GM12865 (cell line): ENCODE measurements around the gene KIF26B.
"Not testable (repeated sequence)": the region's sequence is repeated elsewhere in the genome, so short reads cannot be mapped to it uniquely, and the experiment has no call there.

ENCODE experiments used
- DNase-seq: peaks from one replicate; pipeline ENCODE4 v3.0.0; 2010; ENCODE audit warnings: low read depth
- H3K4me3 ChIP-seq: 2 replicates; pipeline ENCODE4 v1.5.1; 2011; ENCODE audit warnings: mild to moderate bottlenecking, low read depth, low read length, control low read depth
- TF ChIP-seq, protein P1 (sequence below): IDR thresholded peaks from 2 replicates; pipeline ENCODE4 v1.5.1; 2011; ENCODE audit warnings: low read length, control low read depth, low read depth, inconsistent platforms; ENCODE audit not compliant: insufficient read depth; ENCODE audit errors: missing control alignments

KIF26B gene

DNA sequence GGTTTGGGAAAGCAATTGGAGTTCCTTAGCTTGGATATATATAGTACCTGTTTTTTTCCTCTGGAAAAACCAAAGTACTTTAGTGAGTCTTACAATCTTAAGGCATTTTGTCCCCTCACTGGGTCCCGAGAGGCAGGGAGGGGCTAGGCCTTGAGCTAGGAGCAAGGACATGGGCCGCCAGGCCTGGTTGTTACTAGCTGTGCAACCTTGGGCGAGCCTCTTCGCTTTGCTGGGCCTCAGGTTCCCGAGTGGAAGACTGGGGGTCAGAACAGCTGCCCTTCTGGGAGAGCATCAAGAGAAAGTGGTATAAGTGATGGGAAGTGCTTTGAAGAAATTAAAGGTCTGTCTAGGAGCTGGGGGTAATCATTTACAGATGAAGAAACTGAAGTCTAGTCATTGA, 553.2 kb downstream of the KIF26B start:
- no peak for DNase-seq
- TF ChIP-seq, protein P1, sequence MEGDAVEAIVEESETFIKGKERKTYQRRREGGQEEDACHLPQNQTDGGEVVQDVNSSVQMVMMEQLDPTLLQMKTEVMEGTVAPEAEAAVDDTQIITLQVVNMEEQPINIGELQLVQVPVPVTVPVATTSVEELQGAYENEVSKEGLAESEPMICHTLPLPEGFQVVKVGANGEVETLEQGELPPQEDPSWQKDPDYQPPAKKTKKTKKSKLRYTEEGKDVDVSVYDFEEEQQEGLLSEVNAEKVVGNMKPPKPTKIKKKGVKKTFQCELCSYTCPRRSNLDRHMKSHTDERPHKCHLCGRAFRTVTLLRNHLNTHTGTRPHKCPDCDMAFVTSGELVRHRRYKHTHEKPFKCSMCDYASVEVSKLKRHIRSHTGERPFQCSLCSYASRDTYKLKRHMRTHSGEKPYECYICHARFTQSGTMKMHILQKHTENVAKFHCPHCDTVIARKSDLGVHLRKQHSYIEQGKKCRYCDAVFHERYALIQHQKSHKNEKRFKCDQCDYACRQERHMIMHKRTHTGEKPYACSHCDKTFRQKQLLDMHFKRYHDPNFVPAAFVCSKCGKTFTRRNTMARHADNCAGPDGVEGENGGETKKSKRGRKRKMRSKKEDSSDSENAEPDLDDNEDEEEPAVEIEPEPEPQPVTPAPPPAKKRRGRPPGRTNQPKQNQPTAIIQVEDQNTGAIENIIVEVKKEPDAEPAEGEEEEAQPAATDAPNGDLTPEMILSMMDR = no peak

DNA sequence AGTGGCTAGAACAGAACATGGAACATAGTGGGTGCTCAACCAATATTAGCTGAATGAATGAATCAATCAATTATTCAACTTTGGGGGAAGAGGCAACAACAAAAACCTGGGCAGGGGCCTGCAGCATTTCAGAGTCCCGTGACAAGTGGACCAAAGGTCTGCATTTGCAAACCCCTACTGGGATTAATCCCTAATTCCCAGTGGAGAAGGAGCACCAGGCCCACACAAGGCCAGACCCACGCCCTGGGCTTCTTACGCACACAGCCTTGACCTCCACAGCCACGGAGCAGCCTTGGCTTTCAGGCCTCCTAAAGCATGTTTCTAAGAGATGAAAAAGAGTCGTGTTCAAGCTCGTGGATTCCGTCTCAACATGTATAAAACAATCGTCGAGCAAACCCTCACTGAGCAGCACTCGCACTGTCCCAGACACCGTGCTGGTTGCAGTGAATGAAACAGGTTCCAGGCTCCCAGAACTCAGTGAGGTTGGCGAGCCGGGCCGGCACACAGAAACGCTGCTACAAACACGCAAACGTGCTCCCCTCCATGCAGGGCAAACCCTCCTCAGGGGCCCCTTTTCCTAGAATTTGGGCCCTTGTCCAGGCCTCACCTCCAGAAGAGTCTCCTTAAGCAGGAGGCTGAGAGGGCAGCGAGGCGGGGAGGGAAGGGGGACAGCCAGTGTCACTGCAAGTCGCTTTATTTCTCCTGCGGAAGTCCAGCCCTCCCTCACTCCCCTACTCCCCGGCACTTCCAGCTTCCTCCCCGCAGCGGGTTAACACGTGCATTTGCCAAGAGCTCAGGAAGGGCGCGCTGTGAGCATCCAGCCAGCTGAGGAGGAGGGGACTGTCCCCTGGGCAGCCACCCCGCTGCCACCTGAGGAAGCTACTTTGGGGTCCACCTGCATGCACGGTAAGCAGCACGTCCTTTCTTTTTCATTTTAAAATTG, 556.4 kb downstream of the KIF26B start:
- no peak for DNase-seq
- H3K4me3 ChIP-seq = no peak overlapping the region
- TF ChIP-seq, protein P1 = no peak

More for the DNA sequence above, 553.2 kb downstream of the KIF26B start:
- H3K4me3 ChIP-seq = no peak overlapping the region

DNA sequence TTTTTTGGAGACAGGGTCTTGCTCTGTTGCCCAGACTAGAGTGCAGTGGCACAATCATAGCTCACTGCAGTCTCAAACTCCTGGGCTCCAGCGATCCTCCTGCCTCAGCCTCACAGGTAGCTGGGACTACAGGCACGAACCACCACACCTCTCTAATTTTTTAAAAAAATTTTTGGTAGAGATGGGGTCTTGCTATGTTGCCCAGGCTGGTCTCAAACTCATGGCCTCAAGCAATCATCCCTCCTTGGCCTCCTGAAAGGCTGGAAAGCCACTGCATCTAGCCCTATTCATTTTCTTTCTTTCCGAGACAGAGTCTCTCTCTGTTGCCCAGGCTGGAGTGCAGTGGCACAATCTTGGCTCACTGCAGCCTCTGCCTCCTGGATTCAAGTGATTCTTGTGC, 559.2 kb downstream of the KIF26B start:
- H3K4me3 ChIP-seq, DNase-seq: not testable (repeated sequence)

DNA sequence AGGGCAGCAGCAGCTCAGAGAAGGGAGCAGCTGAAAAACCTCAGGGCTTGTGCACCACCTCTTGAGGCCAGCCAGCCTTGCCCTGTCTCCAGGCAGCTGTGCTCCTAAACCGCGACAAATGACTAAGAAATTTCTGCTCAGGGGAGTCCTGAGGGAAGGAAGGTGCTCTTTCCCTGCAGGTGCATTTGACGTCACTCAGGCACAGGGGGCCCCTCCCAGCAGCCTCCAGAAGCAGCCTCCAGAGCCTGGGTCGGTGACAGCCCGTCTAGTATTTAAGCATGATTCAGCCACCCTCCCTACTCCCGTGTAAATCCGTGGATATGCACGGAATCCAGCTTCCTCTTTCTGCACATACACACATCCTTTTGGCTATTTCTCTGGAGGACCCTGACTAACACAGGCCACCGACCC, 560.5 kb downstream of the KIF26B start:
- TF ChIP-seq, protein P1 = no peak
- H3K4me3 ChIP-seq = no peak overlapping the region
- DNase-seq = no peak

DNA sequence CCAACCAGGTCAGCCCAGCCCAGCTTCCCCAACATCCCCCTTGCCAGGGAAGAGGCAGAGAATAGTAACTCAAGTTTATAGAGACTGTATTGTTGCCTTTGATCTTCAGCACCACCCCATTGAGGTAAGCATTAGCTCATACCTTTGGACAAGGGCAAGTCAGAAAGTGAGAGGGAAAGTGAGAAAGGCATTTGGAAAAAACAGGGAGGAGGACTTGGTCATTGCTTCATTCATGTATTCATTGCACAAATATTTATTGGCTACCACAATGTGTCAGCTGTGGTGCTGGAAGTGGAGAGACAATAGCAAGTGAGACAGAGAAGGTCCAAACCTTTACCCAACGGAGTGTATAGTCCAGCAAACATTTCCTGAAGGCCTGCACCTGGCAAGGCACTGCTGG, 561.2 kb downstream of the KIF26B start:
- no peak overlapping the region for H3K4me3 ChIP-seq
- no peak for DNase-seq
- TF ChIP-seq, protein P1 = no peak

DNA sequence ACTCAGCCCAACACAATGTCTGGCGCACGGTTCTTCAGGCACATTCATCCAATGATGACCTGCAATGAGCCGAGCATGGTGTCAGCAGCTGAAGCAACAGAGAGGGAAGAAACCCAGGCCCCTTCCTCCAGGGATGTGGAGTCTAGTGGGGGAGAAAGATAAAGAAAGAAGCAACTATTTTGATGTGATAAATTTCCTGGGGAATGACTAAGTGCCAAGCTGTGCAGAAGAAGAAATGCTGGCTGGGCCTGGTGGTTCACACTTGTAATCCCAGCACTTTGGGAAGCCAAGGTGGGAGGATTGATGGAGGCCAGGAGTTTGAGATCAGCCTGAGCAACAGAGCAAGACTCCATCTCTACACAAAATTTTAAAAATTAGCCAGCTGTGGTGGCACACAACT, 561.8 kb downstream of the KIF26B start:
- TF ChIP-seq, protein P1 = no peak
- no peak overlapping the region for H3K4me3 ChIP-seq
- no peak for DNase-seq

DNA sequence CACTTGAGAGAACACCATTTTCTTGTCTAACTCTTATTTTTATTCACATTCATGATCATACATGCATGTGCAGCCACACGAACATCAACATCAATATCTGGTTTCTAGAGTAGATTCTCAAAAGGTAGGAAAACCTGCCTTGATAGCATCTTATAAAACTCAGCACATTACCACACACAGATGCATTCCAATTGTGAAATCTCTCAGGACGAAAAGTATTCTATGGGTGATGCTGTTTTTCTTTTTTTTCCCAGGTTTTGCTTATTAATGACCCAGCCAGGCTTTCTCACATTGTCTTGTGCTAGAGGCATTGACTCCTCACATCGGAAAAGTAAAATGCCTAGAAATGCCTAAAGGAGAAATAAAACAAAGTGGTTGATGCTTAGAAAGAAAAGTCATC, 562.8 kb downstream of the KIF26B start:
- DNase-seq = no peak
- TF ChIP-seq, protein P1 = no peak
- no peak overlapping the region for H3K4me3 ChIP-seq
